GM13976 (cell line): Measurements from ENCODE around the gene RABL3.

Source experiments
- DNase-seq: peaks from one replicate; pipeline ENCODE4 v3.0.0; 2012; ENCODE audit warnings: low spot score
- CTCF ChIP-seq: IDR thresholded peaks from 2 replicates; pipeline ENCODE4 v1.5.1; 2012; ENCODE audit warnings: borderline replicate concordance, mild to moderate bottlenecking; ENCODE audit not compliant: insufficient read depth; ENCODE audit errors: extremely low read depth, missing control alignments, control extremely low read depth
- in situ Hi-C: fragments of 300-500 bp; cut with MboI; formaldehyde crosslinking; loops from one replicate; pipeline ENCODE4 v1.12.0; 2022; ENCODE audit warnings: low sequenced_read_pairs, mixed read lengths, inconsistent platforms; ENCODE audit not compliant: unreplicated experiment

RABL3 gene

GRCh38 chr3:120752865-120753264 lies 10.5 kb upstream of the RABL3 start:
- no peak for DNase-seq

GRCh38 chr3:120752230-120752629 lies 9.9 kb upstream of the RABL3 start:
- no peak for TF ChIP-seq CTCF

More at GRCh38 chr3:120752865-120753264, 10.5 kb upstream of the RABL3 start:
- in situ Hi-C loops: no loop called here
- no peak for TF ChIP-seq CTCF

DNA sequence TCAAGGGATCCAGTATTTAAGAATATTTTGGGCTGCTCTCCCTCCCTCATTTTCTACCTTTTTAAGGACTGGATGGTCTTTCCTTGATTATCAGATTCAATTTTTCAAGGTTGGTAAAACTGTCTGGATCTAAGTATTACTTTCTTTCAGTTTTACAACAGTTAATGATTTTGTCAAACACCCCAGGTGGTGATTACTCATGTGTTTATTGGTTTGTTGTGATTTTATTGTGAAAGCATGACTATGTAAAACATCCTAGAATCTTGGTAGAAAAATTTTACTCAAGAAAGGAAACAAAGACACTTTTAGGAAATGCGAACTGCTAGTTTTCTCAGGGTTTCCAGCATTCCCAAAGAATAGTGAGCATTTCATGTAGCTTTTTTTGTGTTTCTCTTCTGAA lies 7.5 kb upstream of the RABL3 start:
- DNase-seq: no peak
- TF ChIP-seq CTCF: no peak
- in situ Hi-C loops: no loop called here

More at GRCh38 chr3:120752230-120752629, 9.9 kb upstream of the RABL3 start:
- in situ Hi-C loops: no loop called here
- no peak for DNase-seq

- TF ChIP-seq CTCF: no peak
- in situ Hi-C loops: no loop called here
- DNase-seq: no peak
Observed at GRCh38 chr3:120745466-120745865, 3.1 kb upstream of the RABL3 start.

DNA sequence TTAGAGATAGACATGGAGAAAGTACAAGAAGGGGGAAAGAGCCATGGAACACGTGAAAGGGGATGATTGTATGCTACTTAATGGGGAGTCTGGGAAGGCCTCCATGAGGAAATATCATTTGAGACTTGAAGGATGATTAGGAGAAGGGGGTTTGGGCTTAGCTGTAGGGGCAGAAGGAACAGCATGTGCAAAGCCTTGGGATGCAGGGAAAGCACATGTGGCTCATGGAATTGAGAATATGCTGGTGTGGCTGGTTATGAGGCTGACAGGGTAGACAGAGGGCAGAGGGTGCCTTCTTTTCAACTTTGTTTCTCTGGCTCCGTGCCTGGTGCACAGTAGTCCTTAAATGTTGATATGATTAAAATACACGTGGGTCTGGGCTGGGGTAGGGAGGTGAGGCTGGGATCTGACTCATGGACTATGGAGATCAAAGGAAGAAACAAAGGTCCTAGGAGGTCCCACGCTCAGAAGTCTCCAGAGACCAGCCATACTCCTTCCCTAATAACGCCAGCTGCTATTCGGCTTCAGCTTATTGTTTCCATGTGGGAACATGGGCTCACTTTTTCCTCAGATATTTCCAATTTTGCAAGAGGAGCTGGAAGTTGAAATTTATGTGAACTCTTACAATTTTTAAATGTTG lies 1.4 kb upstream of the RABL3 start:
- no peak for DNase-seq
- no peak for TF ChIP-seq CTCF
- in situ Hi-C loops: no loop called here

- DNase-seq: no peak
- TF ChIP-seq CTCF: no peak
- in situ Hi-C loops: no loop called here
Observed at GRCh38 chr3:120742849-120743365, 591 bp upstream of the RABL3 start.
